SK-N-SH treated with all-trans-retinoic acid at 6 μM for 48 hours (cell line): ENCODE measurements around the gene DHCR24.

Experiments used
- ATAC-seq: fragments of 200-7000 bp; cut with Tn5 transposase; 3 replicates; pipeline ENCODE4 v1.9.1; 2020; ENCODE audit warnings: mild to moderate bottlenecking, moderate library complexity
- ARNTL ChIP-seq: fragments of 450-650 bp; formaldehyde crosslinking; IDR thresholded peaks from 2 replicates; pipeline ENCODE4 v1.5.0; 2020; ENCODE audit warnings: low read depth, mild to moderate bottlenecking, moderate library complexity, borderline replicate concordance
- BACH2 ChIP-seq: fragments of 250-450 bp; sonication (Bioruptor Pico); IDR thresholded peaks from 2 replicates; pipeline ENCODE4 v1.9.0; 2021; ENCODE audit warnings: mild to moderate bottlenecking, borderline replicate concordance
- CSDC2 ChIP-seq: fragments of 250-450 bp; sonication (Bioruptor Pico); IDR thresholded peaks from 2 replicates; pipeline ENCODE4 v1.5.0; 2020; ENCODE audit warnings: mild to moderate bottlenecking, moderate library complexity
- ESRRG ChIP-seq: fragments of 250-450 bp; sonication (Bioruptor Pico); IDR thresholded peaks from 2 replicates; pipeline ENCODE4 v1.6.1; 2021; ENCODE audit warnings: mild to moderate bottlenecking
- GLIS3 ChIP-seq: fragments of 250-450 bp; sonication (Bioruptor Pico); IDR thresholded peaks from 2 replicates; pipeline ENCODE4 v1.5.0; 2020; ENCODE audit warnings: mild to moderate bottlenecking, moderate library complexity
- ISL1 ChIP-seq: fragments of 250-450 bp; sonication (Bioruptor Pico); IDR thresholded peaks from 2 replicates; pipeline ENCODE4 v2.1.2; 2022; ENCODE audit warnings: mild to moderate bottlenecking, moderate library complexity
- OSR1 ChIP-seq: fragments of 250-450 bp; sonication (Bioruptor Pico); IDR thresholded peaks from 2 replicates; pipeline ENCODE4 v1.8.0; 2022; ENCODE audit warnings: moderate library complexity, mild to moderate bottlenecking, inconsistent platforms
- PPARA ChIP-seq: fragments of 250-450 bp; sonication (Bioruptor Pico); IDR thresholded peaks from 2 replicates; pipeline ENCODE4 v1.5.0; 2020; ENCODE audit warnings: mild to moderate bottlenecking, borderline replicate concordance
- SNAI2 ChIP-seq: fragments of 250-450 bp; sonication (Bioruptor Pico); IDR thresholded peaks from 2 replicates; pipeline ENCODE4 v1.5.0; 2020; ENCODE audit warnings: mild to moderate bottlenecking, moderate library complexity
- TCF4 ChIP-seq: fragments of 250-450 bp; sonication (Bioruptor Pico); IDR thresholded peaks from 2 replicates; pipeline ENCODE4 v1.8.0; 2021; ENCODE audit warnings: mild to moderate bottlenecking, moderate library complexity, borderline replicate concordance
- TOX ChIP-seq: fragments of 250-450 bp; sonication (Bioruptor Pico); IDR thresholded peaks from 2 replicates; pipeline ENCODE4 v1.8.0; 2021; ENCODE audit warnings: mild to moderate bottlenecking, moderate library complexity, borderline replicate concordance
- ZC3H10 ChIP-seq: fragments of 250-450 bp; sonication (Bioruptor Pico); IDR thresholded peaks from 2 replicates; pipeline ENCODE4 v1.5.1; 2021; ENCODE audit warnings: mild to moderate bottlenecking, moderate library complexity
- ZFP3 ChIP-seq: fragments of 250-450 bp; sonication (Bioruptor Pico); IDR thresholded peaks from 2 replicates; pipeline ENCODE4 v1.5.0; 2020; ENCODE audit warnings: mild to moderate bottlenecking, moderate library complexity
- ZFP30 ChIP-seq: fragments of 450-650 bp; formaldehyde crosslinking; IDR thresholded peaks from 2 replicates; pipeline ENCODE4 v1.5.0; 2022; ENCODE audit warnings: mild to moderate bottlenecking, moderate library complexity
- ZNF565 ChIP-seq: fragments of 450-650 bp; formaldehyde crosslinking; conservative IDR thresholded peaks from 2 replicates; pipeline ENCODE4 v1.5.0; 2020; ENCODE audit warnings: low read depth, mild to moderate bottlenecking, moderate library complexity
- ZNF70 ChIP-seq: fragments of 450-650 bp; formaldehyde crosslinking; IDR thresholded peaks from 2 replicates; pipeline ENCODE4 v1.5.0; 2020; ENCODE audit warnings: mild to moderate bottlenecking, moderate library complexity
- ZNF8 ChIP-seq: fragments of 450-650 bp; formaldehyde crosslinking; IDR thresholded peaks from 2 replicates; pipeline ENCODE4 v1.5.0; 2020; ENCODE audit warnings: mild to moderate bottlenecking, moderate library complexity
- TF ChIP-seq, protein P1 (sequence below): fragments of 250-450 bp; sonication (Bioruptor Pico); IDR thresholded peaks from 2 replicates; pipeline ENCODE4 v1.8.0; 2020; ENCODE audit warnings: mild to moderate bottlenecking, moderate library complexity, borderline replicate concordance
- TF ChIP-seq, protein P2 (sequence below): fragments of 250-450 bp; sonication (Bioruptor Pico); IDR thresholded peaks from 2 replicates; pipeline ENCODE4 v1.5.1; 2021; ENCODE audit warnings: mild to moderate bottlenecking, moderate library complexity
- TF ChIP-seq, protein P3 (sequence below): fragments of 250-450 bp; sonication (Bioruptor Pico); IDR thresholded peaks from 2 replicates; pipeline ENCODE4 v1.8.0; 2021; ENCODE audit warnings: low read depth, mild to moderate bottlenecking, moderate library complexity, borderline replicate concordance
- TF ChIP-seq, protein P4 (sequence below): fragments of 250-450 bp; sonication (Bioruptor Pico); IDR thresholded peaks from 2 replicates; pipeline ENCODE4 v1.5.0; 2020; ENCODE audit warnings: mild to moderate bottlenecking, moderate library complexity

The DHCR24 gene

DNA sequence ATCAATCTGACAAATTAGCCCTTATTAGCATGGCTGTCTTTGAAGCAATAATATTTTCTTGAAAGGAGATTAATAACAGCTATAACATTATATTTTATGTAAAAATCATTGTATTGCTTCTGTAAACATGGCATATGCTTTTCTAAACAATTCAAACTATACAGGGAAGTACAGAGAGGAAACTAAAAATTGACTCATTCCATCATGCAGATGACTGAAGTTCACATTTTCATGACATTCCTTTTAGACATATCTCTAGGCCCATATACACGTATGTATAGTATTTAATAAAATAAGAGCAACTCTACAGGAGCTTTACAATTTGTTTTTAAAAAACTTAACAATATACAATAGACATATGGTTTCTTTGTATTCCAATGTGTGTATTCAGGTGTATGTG, 5.6 kb upstream of the DHCR24 start:
- no peak for ATAC-seq
- TF ChIP-seq, protein P1, sequence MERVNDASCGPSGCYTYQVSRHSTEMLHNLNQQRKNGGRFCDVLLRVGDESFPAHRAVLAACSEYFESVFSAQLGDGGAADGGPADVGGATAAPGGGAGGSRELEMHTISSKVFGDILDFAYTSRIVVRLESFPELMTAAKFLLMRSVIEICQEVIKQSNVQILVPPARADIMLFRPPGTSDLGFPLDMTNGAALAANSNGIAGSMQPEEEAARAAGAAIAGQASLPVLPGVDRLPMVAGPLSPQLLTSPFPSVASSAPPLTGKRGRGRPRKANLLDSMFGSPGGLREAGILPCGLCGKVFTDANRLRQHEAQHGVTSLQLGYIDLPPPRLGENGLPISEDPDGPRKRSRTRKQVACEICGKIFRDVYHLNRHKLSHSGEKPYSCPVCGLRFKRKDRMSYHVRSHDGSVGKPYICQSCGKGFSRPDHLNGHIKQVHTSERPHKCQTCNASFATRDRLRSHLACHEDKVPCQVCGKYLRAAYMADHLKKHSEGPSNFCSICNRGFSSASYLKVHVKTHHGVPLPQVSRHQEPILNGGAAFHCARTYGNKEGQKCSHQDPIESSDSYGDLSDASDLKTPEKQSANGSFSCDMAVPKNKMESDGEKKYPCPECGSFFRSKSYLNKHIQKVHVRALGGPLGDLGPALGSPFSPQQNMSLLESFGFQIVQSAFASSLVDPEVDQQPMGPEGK = no peak

DNA sequence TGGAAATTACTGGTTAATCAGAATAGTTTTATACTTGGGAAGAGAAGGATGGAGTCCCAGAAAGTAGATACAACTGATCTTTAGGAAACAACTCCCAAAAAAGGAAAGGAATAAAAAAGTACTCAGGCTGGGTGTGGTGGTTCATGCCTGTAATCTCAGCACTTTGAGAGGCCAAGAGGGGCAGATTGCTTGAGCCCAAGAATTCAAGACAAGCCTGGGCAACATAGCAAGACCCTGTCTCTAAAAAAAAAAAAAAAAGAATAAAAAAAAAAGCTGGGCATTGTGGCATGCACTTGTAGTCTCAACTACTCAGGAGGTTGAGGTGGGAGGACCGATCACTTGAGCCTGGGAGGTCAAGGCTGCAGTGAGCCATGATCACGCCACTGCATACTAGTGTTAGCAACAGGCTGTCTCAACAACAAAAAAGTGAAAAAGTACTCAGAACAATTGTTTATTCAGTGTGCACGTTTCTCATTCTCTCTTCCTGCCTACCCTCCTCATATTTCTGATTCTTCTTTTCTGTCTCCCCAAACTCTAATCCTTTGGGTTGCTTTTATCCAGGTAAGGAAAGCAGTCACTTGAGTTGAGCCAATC, 2.2 kb upstream of the DHCR24 start:
- no peak for TF ChIP-seq OSR1 (CRISPR knock-in tag)
- TF ChIP-seq ARNTL (CRISPR knock-in tag) = no peak
- no peak for TF ChIP-seq ZNF70 (CRISPR knock-in tag)
- no peak for TF ChIP-seq ESRRG (CRISPR knock-in tag)
- no peak for TF ChIP-seq TOX (CRISPR knock-in tag)
- TF ChIP-seq, protein P2, sequence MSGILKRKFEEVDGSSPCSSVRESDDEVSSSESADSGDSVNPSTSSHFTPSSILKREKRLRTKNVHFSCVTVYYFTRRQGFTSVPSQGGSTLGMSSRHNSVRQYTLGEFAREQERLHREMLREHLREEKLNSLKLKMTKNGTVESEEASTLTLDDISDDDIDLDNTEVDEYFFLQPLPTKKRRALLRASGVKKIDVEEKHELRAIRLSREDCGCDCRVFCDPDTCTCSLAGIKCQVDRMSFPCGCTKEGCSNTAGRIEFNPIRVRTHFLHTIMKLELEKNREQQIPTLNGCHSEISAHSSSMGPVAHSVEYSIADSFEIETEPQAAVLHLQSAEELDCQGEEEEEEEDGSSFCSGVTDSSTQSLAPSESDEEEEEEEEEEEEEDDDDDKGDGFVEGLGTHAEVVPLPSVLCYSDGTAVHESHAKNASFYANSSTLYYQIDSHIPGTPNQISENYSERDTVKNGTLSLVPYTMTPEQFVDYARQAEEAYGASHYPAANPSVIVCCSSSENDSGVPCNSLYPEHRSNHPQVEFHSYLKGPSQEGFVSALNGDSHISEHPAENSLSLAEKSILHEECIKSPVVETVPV (CRISPR knock-in tag) = no peak
- no peak for TF ChIP-seq SNAI2 (CRISPR knock-in tag)
- TF ChIP-seq ZFP3 (CRISPR knock-in tag) = no peak
- TF ChIP-seq, protein P3, sequence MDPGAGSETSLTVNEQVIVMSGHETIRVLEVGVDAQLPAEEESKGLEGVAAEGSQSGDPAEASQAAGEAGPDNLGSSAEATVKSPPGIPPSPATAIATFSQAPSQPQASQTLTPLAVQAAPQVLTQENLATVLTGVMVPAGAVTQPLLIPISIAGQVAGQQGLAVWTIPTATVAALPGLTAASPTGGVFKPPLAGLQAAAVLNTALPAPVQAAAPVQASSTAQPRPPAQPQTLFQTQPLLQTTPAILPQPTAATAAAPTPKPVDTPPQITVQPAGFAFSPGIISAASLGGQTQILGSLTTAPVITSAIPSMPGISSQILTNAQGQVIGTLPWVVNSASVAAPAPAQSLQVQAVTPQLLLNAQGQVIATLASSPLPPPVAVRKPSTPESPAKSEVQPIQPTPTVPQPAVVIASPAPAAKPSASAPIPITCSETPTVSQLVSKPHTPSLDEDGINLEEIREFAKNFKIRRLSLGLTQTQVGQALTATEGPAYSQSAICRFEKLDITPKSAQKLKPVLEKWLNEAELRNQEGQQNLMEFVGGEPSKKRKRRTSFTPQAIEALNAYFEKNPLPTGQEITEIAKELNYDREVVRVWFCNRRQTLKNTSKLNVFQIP = no peak
- no peak for TF ChIP-seq CSDC2 (CRISPR knock-in tag)
- TF ChIP-seq, all 23 proteins: peak for 0
- no peak for ATAC-seq

DNA sequence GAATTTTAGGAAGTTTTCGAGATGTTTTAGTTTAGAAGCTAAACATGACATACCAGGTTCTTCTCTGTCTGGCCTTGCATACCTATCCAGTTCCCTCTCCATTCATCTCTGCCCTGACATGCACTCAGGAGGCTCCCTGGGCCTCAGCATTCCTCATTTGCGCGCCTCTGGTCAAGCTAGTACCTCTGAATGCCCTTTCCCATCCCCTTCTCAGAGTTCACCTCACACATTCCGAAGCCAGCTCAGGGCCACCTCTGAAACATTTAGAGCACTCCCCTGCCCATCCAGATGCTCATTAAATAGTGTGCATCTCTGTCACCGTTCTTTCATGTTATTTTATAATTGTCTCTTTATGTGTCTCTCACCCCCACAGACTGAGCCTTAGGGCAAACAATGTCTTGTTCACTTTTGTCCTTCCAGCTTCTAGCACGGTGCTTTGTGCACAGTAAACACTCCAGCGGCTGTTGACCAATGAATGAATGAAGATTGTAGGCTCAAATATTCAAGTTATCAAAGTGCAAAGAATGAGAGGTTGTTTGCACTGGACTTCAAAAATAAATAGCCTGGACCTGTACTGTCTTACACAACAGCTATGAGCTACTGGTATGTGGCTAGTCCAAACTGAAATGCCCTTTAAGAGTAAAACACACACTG, 1.2 kb upstream of the DHCR24 start:
- TF ChIP-seq PPARA (CRISPR knock-in tag) = no peak
- TF ChIP-seq ZNF565 (CRISPR knock-in tag) = no peak
- TF ChIP-seq TCF4 (CRISPR knock-in tag) = no peak
- no peak for TF ChIP-seq ZC3H10 (CRISPR knock-in tag)
- TF ChIP-seq, protein P2 (CRISPR knock-in tag) = no peak
- no peak for TF ChIP-seq BACH2 (CRISPR knock-in tag)
- no peak for ATAC-seq

DNA sequence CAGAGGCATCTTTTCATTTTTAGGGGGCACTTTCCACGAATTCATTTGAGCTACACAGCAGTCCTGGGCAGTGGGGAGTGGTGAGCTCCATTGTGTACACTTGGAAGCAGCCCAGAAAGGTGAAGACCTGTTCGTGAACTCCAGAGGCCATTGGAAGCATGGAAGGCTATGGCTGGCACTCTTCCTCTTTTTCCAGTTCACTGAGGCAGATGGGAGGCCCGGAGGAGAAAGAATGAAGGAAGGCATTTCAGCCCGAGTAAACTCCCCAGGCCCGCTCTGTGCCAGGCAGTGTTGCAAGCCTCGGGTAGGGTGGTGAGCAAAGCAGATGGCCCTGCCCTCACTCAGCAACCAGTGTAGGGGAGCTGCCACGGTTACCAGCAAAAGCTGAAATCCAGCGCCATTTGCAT, 673 bp upstream of the DHCR24 start:
- ATAC-seq = peak; percentile 1; the same call in 2 of the 3 replicates
- TF ChIP-seq ESRRG (CRISPR knock-in tag) (no peak), ISL1 (CRISPR knock-in tag) (no peak), TOX (CRISPR knock-in tag) (no peak), ZFP30 (no peak), ZNF70 (CRISPR knock-in tag) (no peak), PPARA (CRISPR knock-in tag) (no peak), ZNF8 (no peak), BACH2 (CRISPR knock-in tag) (no peak), TCF4 (CRISPR knock-in tag) (no peak), GLIS3 (no peak), CSDC2 (CRISPR knock-in tag) (no peak), ZNF565 (CRISPR knock-in tag) (no peak)
- TF ChIP-seq, protein P3 = no peak
- TF ChIP-seq, protein P4, sequence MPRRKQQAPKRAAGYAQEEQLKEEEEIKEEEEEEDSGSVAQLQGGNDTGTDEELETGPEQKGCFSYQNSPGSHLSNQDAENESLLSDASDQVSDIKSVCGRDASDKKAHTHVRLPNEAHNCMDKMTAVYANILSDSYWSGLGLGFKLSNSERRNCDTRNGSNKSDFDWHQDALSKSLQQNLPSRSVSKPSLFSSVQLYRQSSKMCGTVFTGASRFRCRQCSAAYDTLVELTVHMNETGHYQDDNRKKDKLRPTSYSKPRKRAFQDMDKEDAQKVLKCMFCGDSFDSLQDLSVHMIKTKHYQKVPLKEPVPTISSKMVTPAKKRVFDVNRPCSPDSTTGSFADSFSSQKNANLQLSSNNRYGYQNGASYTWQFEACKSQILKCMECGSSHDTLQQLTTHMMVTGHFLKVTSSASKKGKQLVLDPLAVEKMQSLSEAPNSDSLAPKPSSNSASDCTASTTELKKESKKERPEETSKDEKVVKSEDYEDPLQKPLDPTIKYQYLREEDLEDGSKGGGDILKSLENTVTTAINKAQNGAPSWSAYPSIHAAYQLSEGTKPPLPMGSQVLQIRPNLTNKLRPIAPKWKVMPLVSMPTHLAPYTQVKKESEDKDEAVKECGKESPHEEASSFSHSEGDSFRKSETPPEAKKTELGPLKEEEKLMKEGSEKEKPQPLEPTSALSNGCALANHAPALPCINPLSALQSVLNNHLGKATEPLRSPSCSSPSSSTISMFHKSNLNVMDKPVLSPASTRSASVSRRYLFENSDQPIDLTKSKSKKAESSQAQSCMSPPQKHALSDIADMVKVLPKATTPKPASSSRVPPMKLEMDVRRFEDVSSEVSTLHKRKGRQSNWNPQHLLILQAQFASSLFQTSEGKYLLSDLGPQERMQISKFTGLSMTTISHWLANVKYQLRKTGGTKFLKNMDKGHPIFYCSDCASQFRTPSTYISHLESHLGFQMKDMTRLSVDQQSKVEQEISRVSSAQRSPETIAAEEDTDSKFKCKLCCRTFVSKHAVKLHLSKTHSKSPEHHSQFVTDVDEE (CRISPR knock-in tag) = no peak
- TF ChIP-seq, protein P1 = no peak
